Fibroblast of villous mesenchyme (primary cell): ENCODE data around the gene B9D2. TPM values are rescaled to one million over a fixed set of nuclear protein-coding genes. Genes with fewer than 3 reads are reported as not detected.

ENCODE experiments used
- DNase-seq: peaks from one replicate; pipeline ENCODE4 v3.0.0-alpha.2; 2010; ENCODE audit warnings: low read depth
- H3K4me3 ChIP-seq: 2 replicates; pipeline ENCODE4 v1.5.1; 2011; ENCODE audit warnings: low read depth, mild to moderate bottlenecking, low read length
- total RNA-seq: library from RNA; depleted of rRNA; stranded (reverse); fragments of >200 nt; gene quantifications from 2 replicates; pipeline ENCODE4 v1.2.3, GENCODE V29; 2012
- TF ChIP-seq, protein P1 (sequence below): IDR thresholded peaks from 2 replicates; pipeline ENCODE4 v1.5.1; 2012; ENCODE audit warnings: low read depth, mild to moderate bottlenecking, low read length; ENCODE audit not compliant: insufficient read depth

Gene B9D2
- total RNA-seq, 1 donor: 3.5 TPM

DNA sequence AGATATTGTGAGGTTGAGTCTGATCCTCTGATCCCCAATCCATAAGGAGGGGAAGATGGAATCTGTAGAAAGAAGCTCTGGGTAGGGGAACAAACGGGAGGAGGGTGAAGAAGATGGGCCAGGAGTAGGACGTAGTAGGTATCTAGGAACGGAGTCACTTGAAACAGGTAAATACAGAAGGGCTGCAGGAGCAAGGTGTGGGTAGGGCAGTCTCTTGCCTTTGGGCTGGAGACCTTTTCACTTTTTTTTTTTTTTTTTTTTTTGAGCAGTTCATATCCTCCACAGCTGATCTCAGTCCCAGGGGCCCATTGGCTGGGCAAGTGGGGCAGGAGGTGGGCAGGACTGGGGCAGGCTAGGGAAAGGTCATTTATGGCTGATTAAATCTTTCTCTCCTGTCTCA lies 35.1 kb upstream of the B9D2 start:
- TF ChIP-seq, protein P1, sequence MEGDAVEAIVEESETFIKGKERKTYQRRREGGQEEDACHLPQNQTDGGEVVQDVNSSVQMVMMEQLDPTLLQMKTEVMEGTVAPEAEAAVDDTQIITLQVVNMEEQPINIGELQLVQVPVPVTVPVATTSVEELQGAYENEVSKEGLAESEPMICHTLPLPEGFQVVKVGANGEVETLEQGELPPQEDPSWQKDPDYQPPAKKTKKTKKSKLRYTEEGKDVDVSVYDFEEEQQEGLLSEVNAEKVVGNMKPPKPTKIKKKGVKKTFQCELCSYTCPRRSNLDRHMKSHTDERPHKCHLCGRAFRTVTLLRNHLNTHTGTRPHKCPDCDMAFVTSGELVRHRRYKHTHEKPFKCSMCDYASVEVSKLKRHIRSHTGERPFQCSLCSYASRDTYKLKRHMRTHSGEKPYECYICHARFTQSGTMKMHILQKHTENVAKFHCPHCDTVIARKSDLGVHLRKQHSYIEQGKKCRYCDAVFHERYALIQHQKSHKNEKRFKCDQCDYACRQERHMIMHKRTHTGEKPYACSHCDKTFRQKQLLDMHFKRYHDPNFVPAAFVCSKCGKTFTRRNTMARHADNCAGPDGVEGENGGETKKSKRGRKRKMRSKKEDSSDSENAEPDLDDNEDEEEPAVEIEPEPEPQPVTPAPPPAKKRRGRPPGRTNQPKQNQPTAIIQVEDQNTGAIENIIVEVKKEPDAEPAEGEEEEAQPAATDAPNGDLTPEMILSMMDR: no peak
- H3K4me3 ChIP-seq: no peak overlapping the region
- DNase-seq: no peak

DNA sequence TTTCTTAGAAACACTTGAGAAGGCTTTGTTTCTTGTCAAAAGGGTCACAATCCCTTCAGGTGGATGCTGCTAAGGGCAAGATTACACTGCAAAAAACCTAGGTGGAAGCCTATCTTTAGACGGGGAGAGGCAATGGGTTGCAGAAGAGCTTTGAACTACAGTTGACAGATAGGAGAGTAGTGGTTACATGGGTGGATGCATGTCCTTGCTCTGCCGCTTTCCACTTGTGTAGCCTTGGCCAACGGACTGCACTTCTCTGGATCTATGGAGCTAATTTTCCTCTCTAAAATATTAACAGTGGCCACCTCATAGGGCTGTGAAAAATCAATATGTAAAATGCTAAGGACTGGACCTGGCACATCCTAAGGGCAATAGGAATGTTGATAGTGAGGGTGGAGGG lies 34.6 kb upstream of the B9D2 start:
- H3K4me3 ChIP-seq: peak overlapping the region; percentile 97
- no peak for DNase-seq
- TF ChIP-seq, protein P1: no peak

DNA sequence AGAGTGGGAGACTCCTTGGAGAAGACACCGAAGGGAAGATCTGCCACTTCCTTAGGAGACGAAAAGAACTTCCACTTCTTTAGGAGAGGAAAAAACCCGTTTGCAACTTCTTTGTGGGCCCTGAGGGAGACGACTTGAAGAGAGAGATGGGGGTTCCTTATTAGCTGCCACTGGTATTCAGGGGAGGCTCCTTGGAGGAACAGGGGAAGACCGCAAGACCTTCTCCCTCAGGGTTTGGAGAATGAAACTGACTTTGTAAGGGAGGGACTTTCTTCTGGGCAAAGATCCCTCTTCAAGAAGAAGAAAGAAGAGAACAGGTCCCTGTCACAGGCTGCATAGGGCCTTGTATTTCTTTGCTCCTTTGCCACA lies 34.1 kb upstream of the B9D2 start:
- no peak for DNase-seq

DNA sequence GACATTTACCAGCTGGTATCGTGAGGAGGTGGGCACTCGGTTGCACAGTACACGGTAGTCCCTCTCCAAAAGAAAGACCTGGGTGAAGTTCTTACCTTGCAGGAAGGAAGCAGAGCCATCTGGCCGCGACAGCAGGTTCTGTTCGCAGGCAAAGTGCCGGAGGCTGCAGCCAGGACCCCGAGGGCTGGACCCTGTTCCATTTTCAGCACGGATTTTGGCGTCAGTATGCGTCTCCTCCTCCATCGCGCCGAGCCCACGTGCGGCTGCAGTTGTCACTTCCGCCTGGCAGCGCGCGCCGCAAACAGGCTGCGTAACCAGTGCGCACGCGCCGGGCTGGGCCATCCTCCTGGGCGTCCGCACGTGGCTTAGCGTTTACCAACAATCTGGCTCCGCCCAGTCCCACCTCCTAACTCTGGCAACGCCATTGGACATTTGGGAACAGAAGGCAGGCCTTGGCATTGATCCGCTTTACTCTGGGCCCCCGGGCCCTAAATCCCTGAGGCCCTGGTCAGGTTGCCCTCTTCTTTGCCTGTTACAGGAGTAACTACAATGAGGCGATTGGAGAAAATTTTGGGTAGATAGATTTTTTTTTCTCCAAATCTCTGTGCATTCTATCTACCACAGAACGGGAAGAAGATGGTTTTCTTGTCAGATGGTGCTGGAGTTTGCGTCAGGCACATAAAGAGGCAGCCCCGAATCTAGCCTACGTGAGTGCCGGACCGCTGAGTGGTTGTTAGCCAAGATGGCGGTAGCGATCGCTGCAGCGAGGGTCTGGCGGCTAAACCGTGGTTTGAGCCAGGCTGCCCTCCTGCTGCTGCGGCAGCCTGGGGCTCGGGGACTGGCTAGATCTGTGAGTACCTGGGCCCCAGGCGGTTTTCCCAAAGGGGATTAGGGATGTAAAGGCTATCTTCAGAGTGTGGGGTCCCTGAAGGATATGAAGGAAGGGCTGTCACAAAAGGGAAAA lies 33.4 kb upstream of the B9D2 start, which contains the start of the genes BCKDHA and EXOSC5:
Gene BCKDHA (plus strand): TSS at position 733 of the 964 bp plus-strand sequence. CDS start 10 bp downstream, at position 743.
Gene EXOSC5 (minus strand): TSS at position 274 of the 964 bp plus-strand sequence. CDS start 31 bp downstream, at position 243.
- peak; percentile 100 for DNase-seq
- peak within 1 kb of the TSS; percentile 97 for H3K4me3 ChIP-seq
- TF ChIP-seq, protein P1: no peak

More for the DNA sequence above, 34.1 kb upstream of the B9D2 start:
- H3K4me3 ChIP-seq: peak overlapping the region; percentile 97
- TF ChIP-seq, protein P1: no peak

DNA sequence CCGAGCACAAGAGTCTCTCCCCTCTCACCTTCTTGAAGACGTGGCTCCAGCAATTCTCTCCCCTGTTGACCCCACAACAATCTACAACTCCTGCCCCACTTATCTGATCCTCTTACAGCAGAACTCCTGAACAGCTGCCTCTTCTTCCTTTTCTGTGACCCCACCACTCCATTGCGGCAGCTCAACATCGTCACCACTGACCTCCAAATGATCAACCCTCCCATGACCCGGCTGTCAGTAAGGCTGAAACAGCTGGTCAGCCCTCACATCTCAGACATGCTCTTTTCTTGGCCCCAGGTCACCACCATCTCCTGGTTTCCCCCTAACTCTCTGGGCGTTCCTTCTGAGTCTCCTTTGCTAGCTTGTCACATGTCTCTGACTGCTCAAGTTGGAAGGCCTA lies 31.4 kb upstream of the B9D2 start:
- H3K4me3 ChIP-seq: no peak overlapping the region
- no peak for DNase-seq
- TF ChIP-seq, protein P1: no peak

DNA sequence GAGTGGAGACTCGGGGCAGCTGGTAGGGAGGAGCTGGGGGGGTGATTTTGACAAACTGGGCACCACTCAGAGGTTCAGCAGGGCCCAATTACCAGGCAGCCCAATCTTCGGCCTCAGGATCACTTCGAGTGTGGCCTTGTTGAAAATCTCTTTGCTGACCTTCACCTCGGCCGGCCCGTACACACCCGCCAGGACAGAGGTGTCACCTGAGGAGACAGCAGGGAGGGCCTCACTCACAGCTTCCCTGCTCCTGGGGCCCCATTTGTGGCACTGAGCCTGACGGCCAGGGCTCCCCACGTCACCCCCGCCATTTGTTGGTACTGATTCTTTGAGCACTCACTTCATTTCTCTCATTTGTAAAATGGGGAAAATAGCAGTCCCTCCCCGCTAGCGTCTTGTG lies 28.8 kb upstream of the B9D2 start:
- TF ChIP-seq, protein P1: no peak
- no peak for DNase-seq
- no peak overlapping the region for H3K4me3 ChIP-seq
